IMR-90 (cell line): ENCODE measurements around the gene TBX1. TPM values are rescaled to one million over a fixed set of nuclear protein-coding genes. Genes with fewer than 3 reads are reported as not detected.

Experiments
- ATAC-seq: fragments of 200-7000 bp; cut with Tn5 transposase; 2 replicates; pipeline ENCODE4 v1.9.1; 2020; ENCODE audit warnings: low read depth, mild to moderate bottlenecking, moderate library complexity
- BruUV-seq: library from RNA; stranded (reverse); fragments of 400-500 nt; replicated peaks from 2 replicates; lab custom pipeline; 2021; lab: Mats Ljungman, UMichigan
- CTCF ChIA-PET: fragments of 300-600 bp; formaldehyde crosslinking; extraction: SDS; loops from one replicate; lab custom pipeline; 2021; ENCODE audit warnings: antibody characterized with exemption; lab: Yijun Ruan, JAX
- POLR2A ChIA-PET: fragments of 300-600 bp; sonication (Branson Sonifier 250); formaldehyde crosslinking; loops from one replicate; lab custom pipeline; 2022; ENCODE audit warnings: antibody characterized with exemption; ENCODE audit not compliant: unreplicated experiment; lab: Charles Lee
- DNase-seq: peaks from one replicate; pipeline ENCODE4 v3.0.0; 2013
- H2AFZ ChIP-seq: replicated peaks from 2 replicates; pipeline ENCODE3; 2013; ENCODE audit warnings: low read length, mild to moderate bottlenecking; ENCODE audit not compliant: poor library complexity
- H2AK5ac ChIP-seq: 2 replicates; pipeline ENCODE4 v1.6.1; 2013; ENCODE audit warnings: low read depth, low read length, inconsistent platforms
- H2AK9ac ChIP-seq: replicated peaks from 2 replicates; pipeline ENCODE3; 2013; ENCODE audit warnings: mild to moderate bottlenecking, low read depth, low read length, moderate library complexity; ENCODE audit not compliant: poor library complexity
- H2BK120ac ChIP-seq: 2 replicates; pipeline ENCODE4 v1.6.1; 2013; ENCODE audit warnings: low read depth, low read length, inconsistent platforms
- H2BK15ac ChIP-seq: 3 replicates; pipeline ENCODE4 v1.6.1; 2013; ENCODE audit warnings: low read depth, low read length, inconsistent platforms
- H2BK20ac ChIP-seq: 2 replicates; pipeline ENCODE4 v1.6.1; 2013; ENCODE audit warnings: low read depth, mild to moderate bottlenecking, inconsistent platforms, low read length, moderate library complexity
- H2BK5ac ChIP-seq: 2 replicates; pipeline ENCODE4 v1.6.1; 2013; ENCODE audit warnings: mild to moderate bottlenecking, low read depth, low read length, inconsistent platforms; ENCODE audit not compliant: poor library complexity, severe bottlenecking
- H3K14ac ChIP-seq: replicated peaks from 2 replicates; pipeline ENCODE4 v1.6.1; 2013; ENCODE audit warnings: low read depth, low read length, inconsistent platforms
- H3K18ac ChIP-seq: 2 replicates; pipeline ENCODE4 v1.6.1; 2013; ENCODE audit warnings: low read depth, low read length, control low read depth
- H3K23ac ChIP-seq: 2 replicates; pipeline ENCODE4 v1.6.1; 2013; ENCODE audit warnings: low read depth, low read length, inconsistent platforms
- H3K27ac ChIP-seq: 2 replicates; pipeline ENCODE4 v1.5.1; 2013; ENCODE audit warnings: mild to moderate bottlenecking, control low read depth, low read length; ENCODE audit not compliant: insufficient read depth
- H3K27me3 ChIP-seq: 2 replicates; pipeline ENCODE4 v1.6.1; 2013; ENCODE audit warnings: low read length; ENCODE audit not compliant: control insufficient read depth, insufficient read depth
- H3K36me3 ChIP-seq: 2 replicates; pipeline ENCODE4 v1.6.1; 2013; ENCODE audit warnings: low read length, mixed read lengths; ENCODE audit not compliant: control insufficient read depth, insufficient read depth
- H3K4ac ChIP-seq: 2 replicates; pipeline ENCODE4 v1.6.1; 2013; ENCODE audit warnings: low read depth, low read length, inconsistent platforms
- H3K4me1 ChIP-seq: 2 replicates; pipeline ENCODE4 v1.6.1; 2013; ENCODE audit warnings: low read length, mixed read lengths; ENCODE audit not compliant: control insufficient read depth, insufficient read depth
- H3K4me2 ChIP-seq: 2 replicates; pipeline ENCODE4 v1.6.1; 2013; ENCODE audit warnings: low read depth, mild to moderate bottlenecking, control low read depth, low read length, moderate library complexity
- H3K4me3 ChIP-seq: 2 replicates; pipeline ENCODE4 v1.5.1; 2013; ENCODE audit warnings: low read depth, mild to moderate bottlenecking, control low read depth, low read length, moderate library complexity; ENCODE audit not compliant: insufficient read depth
- H3K56ac ChIP-seq: 2 replicates; pipeline ENCODE4 v1.6.1; 2013; ENCODE audit warnings: low read length, inconsistent platforms; ENCODE audit not compliant: insufficient read depth; ENCODE audit errors: extremely low read depth
- H3K79me1 ChIP-seq, 2 experiments: 2 replicates each; pipeline ENCODE4 v1.6.1; 2013; ENCODE audit warnings: low read length in 2 of 2, inconsistent platforms in 1 of 2, low read depth in 1 of 2
- H3K9ac ChIP-seq: 2 replicates; pipeline ENCODE4 v1.6.1; 2013; ENCODE audit warnings: low read depth, low read length, control low read depth
- H3K9me1 ChIP-seq: 2 replicates; pipeline ENCODE4 v1.6.1; 2013; ENCODE audit warnings: low read length, inconsistent platforms; ENCODE audit not compliant: insufficient read depth
- H3K9me3 ChIP-seq: 2 replicates; pipeline ENCODE4 v1.6.1; 2013; ENCODE audit warnings: low read length; ENCODE audit not compliant: control insufficient read depth, insufficient read depth
- H4K20me1 ChIP-seq: 2 replicates; pipeline ENCODE4 v1.6.1; 2013; ENCODE audit warnings: low read length, inconsistent platforms; ENCODE audit not compliant: insufficient read depth
- H4K5ac ChIP-seq: 2 replicates; pipeline ENCODE4 v1.6.1; 2013; ENCODE audit warnings: mild to moderate bottlenecking, low read depth, low read length, control low read depth
- H4K8ac ChIP-seq, 2 experiments: 2 replicates each; pipeline ENCODE4 v1.6.1; 2013; ENCODE audit warnings: low read depth in 2 of 2, low read length in 2 of 2, control low read depth in 1 of 2, inconsistent platforms in 1 of 2
- H4K91ac ChIP-seq: 2 replicates; pipeline ENCODE4 v1.6.1; 2013; ENCODE audit warnings: low read depth, low read length, inconsistent platforms; ENCODE audit not compliant: insufficient read depth
- FOS ChIP-seq: fragments of 150-350 bp; IDR thresholded peaks from 2 replicates; pipeline ENCODE4 v1.6.1; 2016; ENCODE audit warnings: low read depth, low read length
- MAZ ChIP-seq: IDR thresholded peaks from 2 replicates; pipeline ENCODE4 v1.6.1; 2012; ENCODE audit warnings: low read depth, mild to moderate bottlenecking, low read length, improper control_type of control experiment, moderate library complexity, borderline replicate concordance
- MXI1 ChIP-seq: IDR thresholded peaks from 2 replicates; pipeline ENCODE4 v1.6.1; 2012; ENCODE audit warnings: low read depth, mild to moderate bottlenecking, low read length, moderate library complexity, borderline replicate concordance
- RAD21 ChIP-seq: IDR thresholded peaks from 2 replicates; pipeline ENCODE4 v1.6.1; 2012; ENCODE audit warnings: low read length, improper control_type of control experiment
- SMC3 ChIP-seq: fragments of 150-350 bp; IDR thresholded peaks from 2 replicates; pipeline ENCODE4 v1.6.1; 2016; ENCODE audit warnings: low read depth, mild to moderate bottlenecking, antibody characterized with exemption, low read length, moderate library complexity
- WGBS, 2 experiments: methylation state at CpG; one replicate each; pipeline versions ENCODE4 v1.1.5 to v1.1.7; 2013; ENCODE audit warnings: missing lambda C conversion rate in 2 of 2; ENCODE audit not compliant: insufficient read length in 1 of 2; ENCODE audit errors: extremely low coverage in 2 of 2; 5-methylcytosine and 5-hydroxymethylcytosine counted together
- dilution Hi-C: fragments of 300-500 bp; cut with HindIII; formaldehyde crosslinking; loops from one replicate; pipeline ENCODE4 v1.14.3; 2018; ENCODE audit warnings: low sequenced_read_pairs; ENCODE audit not compliant: unreplicated experiment
- in situ Hi-C: fragments of 300-500 bp; cut with MboI; formaldehyde crosslinking; loops from 3 replicates; pipeline ENCODE4 v1.14.3; 2019; ENCODE audit warnings: low sequenced_read_pairs, inconsistent platforms, mixed read lengths
- intact Hi-C: fragments of 100-400 bp; cut with micrococcal nuclease; formaldehyde crosslinking; loops from 2 replicates; pipeline ENCODE4 v1.10.0; 2022
- polyA plus RNA-seq, 3 experiments: library from polyadenylated mRNA; depleted of rRNA; stranded (reverse); fragments of >200 nt; gene quantifications; 2 replicates each; pipeline ENCODE4 v1.2.3, GENCODE V29; 2012; ENCODE audit warnings: low replicate concordance in 1 of 3
- total RNA-seq: library from RNA; depleted of rRNA; stranded (reverse); fragments of >200 nt; gene quantifications from 2 replicates; pipeline ENCODE4 v1.2.3, GENCODE V29; 2012
- TF ChIP-seq, protein P1 (sequence below): conservative IDR thresholded peaks from 2 replicates; pipeline ENCODE4 v1.5.1; 2012; ENCODE audit warnings: mild to moderate bottlenecking, low read depth, low read length, improper control_type of control experiment
- TF ChIP-seq, protein P2 (sequence below): fragments of 150-350 bp; IDR thresholded peaks from 2 replicates; pipeline ENCODE4 v1.6.1; 2017; ENCODE audit warnings: mild to moderate bottlenecking, antibody characterized with exemption, low read length, low read depth

Gene TBX1
- total and polyA plus RNA-seq, 2 of the 4 experiments (the other 2 are of a cell fraction): 0.03 TPM; not detected in 1

DNA sequence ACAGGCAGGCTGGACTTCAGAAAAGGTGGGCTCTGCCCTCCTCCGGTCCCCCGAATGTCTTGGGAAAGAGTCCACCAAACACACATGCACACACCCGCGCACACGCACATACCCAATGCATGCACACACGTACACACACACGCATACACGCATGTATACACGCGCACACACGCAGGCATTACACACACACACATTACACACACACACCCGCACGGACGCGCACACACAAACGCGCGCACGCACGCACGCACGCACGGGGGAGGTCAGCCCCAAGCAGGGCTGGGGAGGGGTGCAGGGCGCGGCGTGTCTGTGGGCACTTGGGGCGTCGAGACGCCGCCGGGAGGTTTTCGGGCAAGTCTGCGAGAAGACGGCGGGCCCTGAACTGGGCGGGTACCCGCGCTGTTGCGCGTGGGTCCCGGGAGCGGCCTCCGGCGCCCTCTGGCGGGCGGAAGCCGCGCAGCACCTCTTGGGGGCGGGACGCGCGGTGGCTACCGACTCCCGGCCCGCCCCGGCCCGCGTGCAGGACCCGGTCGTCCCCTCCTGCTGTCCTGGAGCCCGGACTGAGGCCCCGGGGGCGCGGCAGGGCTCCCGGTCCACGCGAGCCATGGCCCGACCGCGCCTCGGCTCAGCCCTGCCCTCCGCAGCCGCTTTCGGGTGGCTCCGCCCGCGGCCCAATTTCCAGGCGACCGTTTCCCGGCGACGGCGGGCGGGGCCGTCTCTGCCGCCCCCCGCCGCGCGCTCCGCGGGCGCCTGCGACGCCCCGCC, 42.7 kb upstream of the TBX1 start:
- intact Hi-C loops (loop anchor here (1.0 kb wide), 2 partner anchors 39 to 86 kb away; no protein-coding TSS in a partner anchor), dilution Hi-C loops (no loop called here), in situ Hi-C loops (no loop called here)
- H4K8ac ChIP-seq: peak overlapping the region; percentile 71 to 87
- peak overlapping the region; percentile 19; the same call in 1 of the 2 replicates for H3K27ac ChIP-seq
- H3K4ac ChIP-seq: peak overlapping the region; percentile 77
- H2BK20ac ChIP-seq: no peak overlapping the region
- no peak overlapping the region for H3K14ac ChIP-seq
- no peak overlapping the region; the same call in 2 of the 3 replicates for H2BK15ac ChIP-seq
- no peak for TF ChIP-seq FOS
- peak; percentile 87 for TF ChIP-seq RAD21
- TF ChIP-seq MAZ: peak; percentile 79; the same call in 1 of the 2 replicates
- TF ChIP-seq, protein P1, sequence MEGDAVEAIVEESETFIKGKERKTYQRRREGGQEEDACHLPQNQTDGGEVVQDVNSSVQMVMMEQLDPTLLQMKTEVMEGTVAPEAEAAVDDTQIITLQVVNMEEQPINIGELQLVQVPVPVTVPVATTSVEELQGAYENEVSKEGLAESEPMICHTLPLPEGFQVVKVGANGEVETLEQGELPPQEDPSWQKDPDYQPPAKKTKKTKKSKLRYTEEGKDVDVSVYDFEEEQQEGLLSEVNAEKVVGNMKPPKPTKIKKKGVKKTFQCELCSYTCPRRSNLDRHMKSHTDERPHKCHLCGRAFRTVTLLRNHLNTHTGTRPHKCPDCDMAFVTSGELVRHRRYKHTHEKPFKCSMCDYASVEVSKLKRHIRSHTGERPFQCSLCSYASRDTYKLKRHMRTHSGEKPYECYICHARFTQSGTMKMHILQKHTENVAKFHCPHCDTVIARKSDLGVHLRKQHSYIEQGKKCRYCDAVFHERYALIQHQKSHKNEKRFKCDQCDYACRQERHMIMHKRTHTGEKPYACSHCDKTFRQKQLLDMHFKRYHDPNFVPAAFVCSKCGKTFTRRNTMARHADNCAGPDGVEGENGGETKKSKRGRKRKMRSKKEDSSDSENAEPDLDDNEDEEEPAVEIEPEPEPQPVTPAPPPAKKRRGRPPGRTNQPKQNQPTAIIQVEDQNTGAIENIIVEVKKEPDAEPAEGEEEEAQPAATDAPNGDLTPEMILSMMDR: peak; percentile 95
- TF ChIP-seq MXI1: peak; percentile 69
- peak; percentile 68 for TF ChIP-seq SMC3
- TF ChIP-seq, protein P2, sequence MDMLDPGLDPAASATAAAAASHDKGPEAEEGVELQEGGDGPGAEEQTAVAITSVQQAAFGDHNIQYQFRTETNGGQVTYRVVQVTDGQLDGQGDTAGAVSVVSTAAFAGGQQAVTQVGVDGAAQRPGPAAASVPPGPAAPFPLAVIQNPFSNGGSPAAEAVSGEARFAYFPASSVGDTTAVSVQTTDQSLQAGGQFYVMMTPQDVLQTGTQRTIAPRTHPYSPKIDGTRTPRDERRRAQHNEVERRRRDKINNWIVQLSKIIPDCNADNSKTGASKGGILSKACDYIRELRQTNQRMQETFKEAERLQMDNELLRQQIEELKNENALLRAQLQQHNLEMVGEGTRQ: no peak
- H4K91ac ChIP-seq: no peak overlapping the region; the same call in 1 of the 2 replicates
- H3K9ac ChIP-seq: peak overlapping the region; percentile 50; the same call in 1 of the 2 replicates
- peak overlapping the region; percentile 71 for H3K4me3 ChIP-seq
- H3K23ac ChIP-seq: no peak overlapping the region; the same call in 1 of the 2 replicates
- H3K9me3 ChIP-seq: no peaks in the 10 kb centered on the region
- H4K20me1 ChIP-seq: peaks cover 3% of the 10 kb centered on the region; the same call in 1 of the 2 replicates
- H2AK9ac ChIP-seq: peak overlapping the region; percentile 92
- CTCF ChIA-PET: no interaction called here
- H3K79me1 ChIP-seq: peaks cover 0 to 4% of the 10 kb centered on the region in 2 experiments; a peak in 1 of 4 replicates
- H3K27me3 ChIP-seq: peaks cover 16% of the 10 kb centered on the region
- H3K56ac ChIP-seq: no peak overlapping the region
- peak overlapping the region; percentile 98 for H2AFZ ChIP-seq
- H3K36me3 ChIP-seq: peaks cover 14% of the 10 kb centered on the region
- H3K4me1 ChIP-seq: peaks cover 15% of the 10 kb centered on the region
- H2AK5ac ChIP-seq: peak overlapping the region; percentile 90; the same call in 1 of the 2 replicates
- DNase-seq (peak; percentile 52), ATAC-seq (peak; percentile 90)
- POLR2A ChIA-PET: no interaction called here
- peak overlapping the region; percentile 64 for H2BK120ac ChIP-seq
- 0 out of 2 replicates have a peak overlapping the region, but pooled peaks have one; percentile 17 for H3K18ac ChIP-seq
- peak overlapping the region; percentile 48 for H2BK5ac ChIP-seq
- peak overlapping the region; percentile 83 for H4K5ac ChIP-seq
- BruUV-seq: no TSS peak
- 12% methylated on average over 60 of the region's 96 CpGs; no CpG with 5 or more reads in 1 of the 2 experiments for WGBS, 2 experiments
- H3K9me1 ChIP-seq: peaks cover 7% of the 10 kb centered on the region
- H3K4me2 ChIP-seq: peak overlapping the region; percentile 93
